A549 (cell line): ENCODE results near the gene ANLN. TPM values are rescaled to one million over a fixed set of nuclear protein-coding genes. Genes with fewer than 3 reads are reported as not detected.
"Not testable (repeated sequence)": the region's sequence is repeated elsewhere in the genome, so short reads cannot be mapped to it uniquely, and the experiment has no call there.

Experiments
- ATAC-seq, 2 experiments: fragments of 200-7000 bp in 1 of 2; fragments of >200 bp in 1 of 2; cut with Nextera tagmentation in 1 of 2; cut with Tn5 transposase in 1 of 2; 3 replicates each; pipeline versions ENCODE4 v1.8.0 to v1.9.1; 2018 to 2020; ENCODE audit warnings: mild to moderate bottlenecking in 1 of 2, moderate library complexity in 1 of 2
- CTCF ChIA-PET: fragments of 300-600 bp; sonication (Branson Sonifier 250); formaldehyde crosslinking; extraction: SDS; loops from one replicate; lab custom pipeline; 2021; ENCODE audit warnings: antibody characterized with exemption, inconsistent platforms; lab: Yijun Ruan, JAX
- POLR2A ChIA-PET: fragments of 350-600 bp; formaldehyde crosslinking; extraction: SDS; loops from one replicate; lab custom pipeline; 2021; ENCODE audit warnings: antibody characterized with exemption, inconsistent platforms; lab: Yijun Ruan, JAX
- DNase-seq, 2 experiments: peaks; one replicate each; pipeline versions ENCODE4 v3.0.0 to v3.0.0-alpha.2; 2011 to 2016; ENCODE audit warnings: low read depth in 1 of 2, low spot score in 1 of 2
- FAIRE-seq: peaks from 2 replicates; lab custom pipeline; 2011; peaks lifted over from hg19 to GRCh38; lab: Jason Lieb, UNC
- H3K27ac ChIP-seq, 2 experiments: fragments of >200 bp; sonication (Bioruptor Twin); formaldehyde crosslinking; 3 replicates each; pipeline ENCODE4 v1.5.1; 2016 to 2017
- H3K4me1 ChIP-seq: fragments of >200 bp; sonication (Bioruptor Twin); formaldehyde crosslinking; 3 replicates; pipeline ENCODE4 v1.6.1; 2016
- H3K4me2 ChIP-seq: fragments of >200 bp; sonication (Bioruptor Twin); formaldehyde crosslinking; 3 replicates; pipeline ENCODE4 v1.6.1; 2016
- H3K4me3 ChIP-seq: fragments of >200 bp; sonication (Bioruptor Twin); formaldehyde crosslinking; 3 replicates; pipeline ENCODE4 v1.5.1; 2016
- H3K9me3 ChIP-seq: fragments of >200 bp; sonication (Bioruptor Twin); formaldehyde crosslinking; 3 replicates; pipeline ENCODE4 v1.6.1; 2016
- CEBPB ChIP-seq, 2 experiments: fragments of >200 bp in 1 of 2; sonication (Bioruptor Twin) in 1 of 2; formaldehyde crosslinking in 1 of 2; IDR thresholded peaks; 2 replicates each; pipeline ENCODE4 v1.6.1; 2012 to 2016
- CHD2 ChIP-seq: fragments of 150-350 bp; IDR thresholded peaks from 2 replicates; pipeline ENCODE4 v1.6.1; 2014; ENCODE audit warnings: low read length; ENCODE audit not compliant: partially characterized antibody
- CHD4 ChIP-seq: fragments of 200-600 bp; sonication (generic); IDR thresholded peaks from 2 replicates; pipeline ENCODE4 v1.6.1; 2016; ENCODE audit warnings: antibody characterized with exemption, mild to moderate bottlenecking, borderline replicate concordance
- EHMT2 ChIP-seq: fragments of 200-600 bp; sonication (generic); IDR thresholded peaks from 2 replicates; pipeline ENCODE4 v1.6.1; 2016; ENCODE audit warnings: antibody characterized with exemption, low read depth, mild to moderate bottlenecking, moderate library complexity
- ESRRA ChIP-seq: fragments of 150-350 bp; IDR thresholded peaks from 2 replicates; pipeline ENCODE4 v1.6.1; 2014; ENCODE audit warnings: mild to moderate bottlenecking, low read length, borderline replicate concordance
- FOSL2 ChIP-seq, 2 experiments: fragments of 450-650 bp in 1 of 2; fragments of >200 bp in 1 of 2; sonication (Bioruptor Twin) in 1 of 2; formaldehyde crosslinking; IDR thresholded peaks; 2 replicates each; pipeline versions ENCODE4 v1.5.0 to v1.6.1; 2016 to 2020; ENCODE audit warnings: mild to moderate bottlenecking in 1 of 2, moderate library complexity in 1 of 2
- FOXS1 ChIP-seq: fragments of 250-450 bp; sonication (Bioruptor Pico); IDR thresholded peaks from 2 replicates; pipeline ENCODE4 v1.5.0; 2020; ENCODE audit warnings: mild to moderate bottlenecking, moderate library complexity
- HOXB13 ChIP-seq: fragments of 250-450 bp; sonication (Bioruptor Pico); IDR thresholded peaks from 2 replicates; pipeline ENCODE4 v1.5.0; 2020; ENCODE audit warnings: low read depth, mild to moderate bottlenecking, moderate library complexity
- JUN ChIP-seq, 2 experiments: fragments of >200 bp; sonication (Bioruptor Twin); formaldehyde crosslinking; IDR thresholded peaks; 2 replicates in 1 of 2; 3 replicates in 1 of 2; pipeline ENCODE4 v1.6.1; 2016 to 2017
- KDM1A ChIP-seq: fragments of 200-600 bp; sonication (generic); IDR thresholded peaks from 2 replicates; pipeline ENCODE4 v1.6.1; 2016; ENCODE audit warnings: low read depth, mild to moderate bottlenecking
- MAZ ChIP-seq: fragments of 150-350 bp; IDR thresholded peaks from 2 replicates; pipeline ENCODE4 v1.6.1; 2014; ENCODE audit warnings: antibody characterized with exemption, low read depth, low read length, borderline replicate concordance
- NR3C1 ChIP-seq: fragments of >200 bp; sonication (Bioruptor Twin); formaldehyde crosslinking; IDR thresholded peaks from 3 replicates; pipeline ENCODE4 v1.6.1; 2017
- RARB ChIP-seq: fragments of 250-450 bp; sonication (Bioruptor Pico); IDR thresholded peaks from 2 replicates; pipeline ENCODE4 v1.8.0; 2021; ENCODE audit warnings: mild to moderate bottlenecking, moderate library complexity
- ZC3H11A ChIP-seq: fragments of 450-650 bp; IDR thresholded peaks from 2 replicates; pipeline ENCODE4 v1.6.1; 2014; ENCODE audit warnings: antibody characterized with exemption, mild to moderate bottlenecking
- ZNF302 ChIP-seq: fragments of 250-450 bp; sonication (Bioruptor Pico); IDR thresholded peaks from 2 replicates; pipeline ENCODE4 v1.9.0; 2021; ENCODE audit warnings: inconsistent platforms, mild to moderate bottlenecking, moderate library complexity
- ZSCAN20 ChIP-seq: fragments of 250-450 bp; sonication (Bioruptor Pico); IDR thresholded peaks from 2 replicates; pipeline ENCODE4 v1.8.0; 2022; ENCODE audit warnings: mild to moderate bottlenecking, moderate library complexity
- WGBS: methylation state at CpG from one replicate; pipeline ENCODE4 v1.1.6; 2017; ENCODE audit errors: missing lambda C conversion rate; 5-methylcytosine and 5-hydroxymethylcytosine counted together
- polyA plus RNA-seq, 4 experiments: library from polyadenylated mRNA; depleted of rRNA in 3 of 4; stranded (reverse); fragments of >200 nt; fragmentation: RNase III in 1 of 4; extraction: RNeasy Plus Mini Kit Qiagen cat#74134 plus additional on column Dnase treatment in 1 of 4; gene quantifications; 2 replicates in 3 of 4; 3 replicates in 1 of 4; pipeline ENCODE4 v1.2.3, GENCODE V29; 2011 to 2017
- TF ChIP-seq, protein P1 (sequence below): fragments of >200 bp; sonication (Bioruptor Twin); formaldehyde crosslinking; IDR thresholded peaks from 2 replicates; pipeline ENCODE4 v1.6.1; 2016
- TF ChIP-seq, protein P2 (sequence below): fragments of 450-650 bp; IDR thresholded peaks from 2 replicates; pipeline ENCODE4 v1.6.1; 2014; ENCODE audit warnings: antibody characterized with exemption
- TF ChIP-seq, protein P3 (sequence below): fragments of >200 bp; sonication (Bioruptor Twin); formaldehyde crosslinking; IDR thresholded peaks from 3 replicates; pipeline ENCODE4 v1.6.1; 2016
- TF ChIP-seq, protein P4 (sequence below): fragments of >200 bp; sonication (Bioruptor Twin); formaldehyde crosslinking; IDR thresholded peaks from 3 replicates; pipeline ENCODE4 v1.5.1; 2016
- TF ChIP-seq, protein P5 (sequence below): fragments of 200-600 bp; sonication (generic); IDR thresholded peaks from 2 replicates; pipeline ENCODE4 v1.6.1; 2016; ENCODE audit warnings: antibody characterized with exemption, mild to moderate bottlenecking, moderate library complexity

Gene ANLN
- polyA plus RNA-seq, 2 of the 4 experiments (the other 2 are of a cell fraction), result 52.4 to 72.9 TPM

DNA sequence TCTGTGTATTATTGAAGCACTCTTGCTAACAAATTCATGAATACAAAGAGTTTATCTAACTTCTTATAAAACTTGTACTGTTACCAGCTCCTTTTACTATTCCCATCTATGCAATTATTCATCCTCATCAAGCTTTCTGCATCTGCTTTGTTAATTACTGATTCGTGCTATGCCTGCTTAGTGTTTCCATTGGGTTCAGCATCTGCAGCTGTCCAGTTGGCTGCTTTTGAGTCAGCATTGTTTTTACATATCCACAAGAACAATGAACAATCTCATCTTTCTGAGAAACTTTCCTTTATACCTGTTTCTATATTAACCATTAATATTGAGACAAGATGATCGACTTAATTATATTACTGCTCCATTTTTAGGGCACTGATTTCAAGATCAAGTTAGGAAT is 19.6 kb upstream of the ANLN start (continued):
- TF ChIP-seq FOXS1, result no peak

DNA sequence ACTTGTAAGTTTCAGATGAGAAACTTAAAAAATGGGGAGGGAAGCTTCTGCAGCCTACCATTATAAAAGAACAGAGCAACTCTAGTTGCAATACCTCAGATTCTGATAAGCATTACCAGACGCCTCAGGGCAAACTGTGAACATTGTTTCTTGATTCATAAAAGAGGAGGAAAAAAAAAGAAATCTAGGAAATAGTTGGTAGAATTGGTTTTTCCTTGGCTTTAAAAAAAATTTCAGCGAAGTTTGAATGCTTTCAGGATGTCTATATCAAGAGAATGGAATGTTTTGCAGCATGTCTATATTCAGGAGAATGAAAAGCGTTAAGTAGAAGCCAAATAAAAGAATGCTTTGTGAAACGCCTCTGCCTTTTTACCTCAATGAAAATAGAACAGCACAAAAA is 17.5 kb upstream of the ANLN start:
- FAIRE-seq (no peak), ATAC-seq (no peak), DNase-seq (no peak)
- Histone ChIP-seq H3K4me2 (no peak overlapping the region), H3K27ac (no peak overlapping the region), H3K9me3 (no peaks in the 10 kb centered on the region), H3K4me3 (no peak overlapping the region), H3K4me1 (no peaks in the 10 kb centered on the region)
- TF ChIP-seq JUN (IDR thresholded peaks at IDR 0.05), result no peak
- no peak for TF ChIP-seq MAZ
- TF ChIP-seq, protein P1, sequence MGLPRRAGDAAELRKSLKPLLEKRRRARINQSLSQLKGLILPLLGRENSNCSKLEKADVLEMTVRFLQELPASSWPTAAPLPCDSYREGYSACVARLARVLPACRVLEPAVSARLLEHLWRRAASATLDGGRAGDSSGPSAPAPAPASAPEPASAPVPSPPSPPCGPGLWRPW, result no peak
- TF ChIP-seq EHMT2, result no peak
- no peak for TF ChIP-seq CHD4
- TF ChIP-seq ZNF302 (CRISPR knock-in tag), result no peak
- CTCF ChIA-PET, result no interaction called here
- POLR2A ChIA-PET, result no interaction called here
- 47% methylated on average over 4 of the region's 4 CpGs for WGBS

DNA sequence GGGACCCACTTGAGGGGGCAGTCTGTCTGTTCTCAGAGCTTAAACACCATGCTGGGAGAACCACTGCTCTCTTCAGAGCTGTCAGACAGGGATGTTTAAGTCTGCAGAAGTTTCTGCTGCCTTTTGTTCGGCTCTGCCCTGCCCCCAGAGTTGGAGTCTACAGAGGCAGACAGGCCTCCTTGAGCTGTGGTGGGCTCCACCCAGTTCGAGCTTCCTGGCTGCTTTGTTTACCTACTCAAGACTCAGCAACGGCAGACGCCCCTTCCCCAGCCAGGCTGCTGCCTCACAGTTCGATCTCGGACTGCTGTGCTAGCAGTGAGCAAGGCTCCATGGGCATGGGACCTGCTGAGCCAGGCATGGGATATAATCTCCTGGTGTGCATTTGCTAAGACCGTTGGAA is 11.1 kb upstream of the ANLN start:
- H3K4me3 ChIP-seq, H3K4me1 ChIP-seq, FAIRE-seq, H3K9me3 ChIP-seq, POLR2A ChIA-PET, DNase-seq, H3K4me2 ChIP-seq, ATAC-seq, H3K27ac ChIP-seq: not testable (repeated sequence)
- CTCF ChIA-PET, result interaction anchor here (1.0 to 1.7 kb wide), 2 partner anchors 9 to 11 kb away, joined by 3 to 6 read pairs; no protein-coding TSS in a partner anchor
- 60% methylated on average over 1 of the region's 7 CpGs for WGBS

DNA sequence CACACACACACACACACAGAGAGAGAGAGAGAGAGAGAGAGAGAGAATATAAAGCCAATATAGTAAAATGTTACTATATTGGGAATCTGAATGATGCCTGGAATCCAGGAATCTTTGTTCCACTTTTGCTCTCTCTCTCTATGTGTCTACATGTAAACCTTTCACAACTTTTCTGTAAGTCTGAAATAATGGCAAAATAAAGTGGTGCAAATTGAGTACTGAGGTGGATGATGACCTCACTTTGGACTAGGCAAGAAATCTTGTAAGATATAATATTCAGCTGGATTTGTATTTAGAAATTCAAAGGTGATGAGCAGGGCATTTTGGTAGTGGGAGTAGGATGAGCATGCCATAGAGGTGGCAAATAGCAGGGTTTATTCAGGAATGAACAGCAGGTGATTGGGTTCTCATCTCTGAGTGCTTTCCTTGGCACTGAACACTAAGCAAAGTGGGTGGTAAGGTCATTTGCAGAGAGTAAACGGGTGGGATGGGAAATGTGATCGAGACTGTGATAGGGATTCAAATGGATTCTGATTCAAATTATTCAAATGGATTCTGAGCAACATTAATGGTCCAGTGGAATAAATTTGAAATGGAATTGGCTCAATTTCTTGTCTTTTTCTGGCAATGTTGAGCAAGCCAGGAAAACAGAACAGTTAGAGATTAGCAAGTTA is 9.7 kb upstream of the ANLN start:
- CTCF ChIA-PET, result interaction anchor here (1.0 to 1.7 kb wide), 2 partner anchors 12 to 13 kb away, joined by 6 read pairs; a partner anchor contains a TSS
- DNase-seq (no peak), FAIRE-seq (no peak), ATAC-seq (no peak)
- Histone ChIP-seq H3K9me3 (no peaks in the 10 kb centered on the region), H3K27ac (no peak overlapping the region), H3K4me2 (no peak overlapping the region), H3K4me3 (no peak overlapping the region), H3K4me1 (no peaks in the 10 kb centered on the region)
- POLR2A ChIA-PET, result no interaction called here
- TF ChIP-seq CHD2, result no peak
- no peak for TF ChIP-seq CHD4
- TF ChIP-seq FOSL2 (IDR thresholded peaks at IDR 0.05), result no peak
- no peak for TF ChIP-seq FOSL2 (CRISPR knock-in tag; IDR thresholded peaks at IDR 0.05)
- TF ChIP-seq KDM1A, result no peak
- TF ChIP-seq, protein P2, sequence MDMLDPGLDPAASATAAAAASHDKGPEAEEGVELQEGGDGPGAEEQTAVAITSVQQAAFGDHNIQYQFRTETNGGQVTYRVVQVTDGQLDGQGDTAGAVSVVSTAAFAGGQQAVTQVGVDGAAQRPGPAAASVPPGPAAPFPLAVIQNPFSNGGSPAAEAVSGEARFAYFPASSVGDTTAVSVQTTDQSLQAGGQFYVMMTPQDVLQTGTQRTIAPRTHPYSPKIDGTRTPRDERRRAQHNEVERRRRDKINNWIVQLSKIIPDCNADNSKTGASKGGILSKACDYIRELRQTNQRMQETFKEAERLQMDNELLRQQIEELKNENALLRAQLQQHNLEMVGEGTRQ, result no peak
- TF ChIP-seq RARB, result no peak
- no peak for TF ChIP-seq CEBPB (IDR thresholded peaks at IDR 0.05)
- TF ChIP-seq, protein P3, sequence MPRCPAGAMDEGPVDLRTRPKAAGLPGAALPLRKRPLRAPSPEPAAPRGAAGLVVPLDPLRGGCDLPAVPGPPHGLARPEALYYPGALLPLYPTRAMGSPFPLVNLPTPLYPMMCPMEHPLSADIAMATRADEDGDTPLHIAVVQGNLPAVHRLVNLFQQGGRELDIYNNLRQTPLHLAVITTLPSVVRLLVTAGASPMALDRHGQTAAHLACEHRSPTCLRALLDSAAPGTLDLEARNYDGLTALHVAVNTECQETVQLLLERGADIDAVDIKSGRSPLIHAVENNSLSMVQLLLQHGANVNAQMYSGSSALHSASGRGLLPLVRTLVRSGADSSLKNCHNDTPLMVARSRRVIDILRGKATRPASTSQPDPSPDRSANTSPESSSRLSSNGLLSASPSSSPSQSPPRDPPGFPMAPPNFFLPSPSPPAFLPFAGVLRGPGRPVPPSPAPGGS, result no peak
- TF ChIP-seq ESRRA, result no peak
- TF ChIP-seq, protein P4, sequence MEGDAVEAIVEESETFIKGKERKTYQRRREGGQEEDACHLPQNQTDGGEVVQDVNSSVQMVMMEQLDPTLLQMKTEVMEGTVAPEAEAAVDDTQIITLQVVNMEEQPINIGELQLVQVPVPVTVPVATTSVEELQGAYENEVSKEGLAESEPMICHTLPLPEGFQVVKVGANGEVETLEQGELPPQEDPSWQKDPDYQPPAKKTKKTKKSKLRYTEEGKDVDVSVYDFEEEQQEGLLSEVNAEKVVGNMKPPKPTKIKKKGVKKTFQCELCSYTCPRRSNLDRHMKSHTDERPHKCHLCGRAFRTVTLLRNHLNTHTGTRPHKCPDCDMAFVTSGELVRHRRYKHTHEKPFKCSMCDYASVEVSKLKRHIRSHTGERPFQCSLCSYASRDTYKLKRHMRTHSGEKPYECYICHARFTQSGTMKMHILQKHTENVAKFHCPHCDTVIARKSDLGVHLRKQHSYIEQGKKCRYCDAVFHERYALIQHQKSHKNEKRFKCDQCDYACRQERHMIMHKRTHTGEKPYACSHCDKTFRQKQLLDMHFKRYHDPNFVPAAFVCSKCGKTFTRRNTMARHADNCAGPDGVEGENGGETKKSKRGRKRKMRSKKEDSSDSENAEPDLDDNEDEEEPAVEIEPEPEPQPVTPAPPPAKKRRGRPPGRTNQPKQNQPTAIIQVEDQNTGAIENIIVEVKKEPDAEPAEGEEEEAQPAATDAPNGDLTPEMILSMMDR, result no peak
- no peak for TF ChIP-seq ZNF302 (CRISPR knock-in tag)
- TF ChIP-seq MAZ, result no peak
- TF ChIP-seq NR3C1, result no peak
- no peak for TF ChIP-seq HOXB13
- TF ChIP-seq ZC3H11A, result no peak
- TF ChIP-seq, protein P5, sequence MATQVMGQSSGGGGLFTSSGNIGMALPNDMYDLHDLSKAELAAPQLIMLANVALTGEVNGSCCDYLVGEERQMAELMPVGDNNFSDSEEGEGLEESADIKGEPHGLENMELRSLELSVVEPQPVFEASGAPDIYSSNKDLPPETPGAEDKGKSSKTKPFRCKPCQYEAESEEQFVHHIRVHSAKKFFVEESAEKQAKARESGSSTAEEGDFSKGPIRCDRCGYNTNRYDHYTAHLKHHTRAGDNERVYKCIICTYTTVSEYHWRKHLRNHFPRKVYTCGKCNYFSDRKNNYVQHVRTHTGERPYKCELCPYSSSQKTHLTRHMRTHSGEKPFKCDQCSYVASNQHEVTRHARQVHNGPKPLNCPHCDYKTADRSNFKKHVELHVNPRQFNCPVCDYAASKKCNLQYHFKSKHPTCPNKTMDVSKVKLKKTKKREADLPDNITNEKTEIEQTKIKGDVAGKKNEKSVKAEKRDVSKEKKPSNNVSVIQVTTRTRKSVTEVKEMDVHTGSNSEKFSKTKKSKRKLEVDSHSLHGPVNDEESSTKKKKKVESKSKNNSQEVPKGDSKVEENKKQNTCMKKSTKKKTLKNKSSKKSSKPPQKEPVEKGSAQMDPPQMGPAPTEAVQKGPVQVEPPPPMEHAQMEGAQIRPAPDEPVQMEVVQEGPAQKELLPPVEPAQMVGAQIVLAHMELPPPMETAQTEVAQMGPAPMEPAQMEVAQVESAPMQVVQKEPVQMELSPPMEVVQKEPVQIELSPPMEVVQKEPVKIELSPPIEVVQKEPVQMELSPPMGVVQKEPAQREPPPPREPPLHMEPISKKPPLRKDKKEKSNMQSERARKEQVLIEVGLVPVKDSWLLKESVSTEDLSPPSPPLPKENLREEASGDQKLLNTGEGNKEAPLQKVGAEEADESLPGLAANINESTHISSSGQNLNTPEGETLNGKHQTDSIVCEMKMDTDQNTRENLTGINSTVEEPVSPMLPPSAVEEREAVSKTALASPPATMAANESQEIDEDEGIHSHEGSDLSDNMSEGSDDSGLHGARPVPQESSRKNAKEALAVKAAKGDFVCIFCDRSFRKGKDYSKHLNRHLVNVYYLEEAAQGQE, result no peak
- no peak for TF ChIP-seq ZSCAN20
- 60% methylated on average over 2 of the region's 2 CpGs for WGBS
